RWPE2 (cell line): ENCODE measurements around the gene MSL1.

Experiments
- ATAC-seq: fragments of 200-7000 bp; cut with Tn5 transposase; 3 replicates; pipeline ENCODE4 v1.9.1; 2021; ENCODE audit warnings: low read depth
- DNase-seq: peaks from one replicate; pipeline ENCODE4 v3.0.0-alpha.2; 2020; ENCODE audit warnings: low spot score
- H3K27ac ChIP-seq: fragments of 450-650 bp; 2 replicates; pipeline ENCODE4 v1.5.1; 2017; ENCODE audit warnings: mild to moderate bottlenecking; ENCODE audit not compliant: poor library complexity, severe bottlenecking
- H3K27me3 ChIP-seq: fragments of 250-450 bp; sonication (Bioruptor Pico); 2 replicates; pipeline ENCODE4 v1.5.1; 2021; ENCODE audit warnings: mild to moderate bottlenecking, moderate library complexity; ENCODE audit not compliant: insufficient read depth, poor library complexity, severe bottlenecking
- H3K36me3 ChIP-seq: fragments of 250-450 bp; sonication (Bioruptor Pico); 2 replicates; pipeline ENCODE4 v1.5.1; 2020; ENCODE audit warnings: low read depth, mild to moderate bottlenecking, moderate library complexity
- H3K4me1 ChIP-seq: fragments of 250-450 bp; sonication (Bioruptor Pico); 2 replicates; pipeline ENCODE4 v1.5.1; 2021; ENCODE audit warnings: mild to moderate bottlenecking, moderate library complexity; ENCODE audit not compliant: insufficient read depth, poor library complexity, severe bottlenecking
- H3K4me3 ChIP-seq: fragments of 250-450 bp; sonication (Bioruptor Pico); 2 replicates; pipeline ENCODE4 v1.5.1; 2021; ENCODE audit warnings: mild to moderate bottlenecking, moderate library complexity; ENCODE audit not compliant: severe bottlenecking
- H3K9me3 ChIP-seq: fragments of 250-450 bp; sonication (Bioruptor Pico); 2 replicates; pipeline ENCODE4 v1.5.1; 2021; ENCODE audit warnings: mild to moderate bottlenecking, moderate library complexity; ENCODE audit not compliant: severe bottlenecking
- TF ChIP-seq, protein P1 (sequence below): fragments of 450-650 bp; IDR thresholded peaks from one replicate; pipeline ENCODE4 v1.5.1; 2017; ENCODE audit warnings: mild to moderate bottlenecking, moderate library complexity; ENCODE audit not compliant: poor library complexity, severe bottlenecking

The MSL1 gene

DNA sequence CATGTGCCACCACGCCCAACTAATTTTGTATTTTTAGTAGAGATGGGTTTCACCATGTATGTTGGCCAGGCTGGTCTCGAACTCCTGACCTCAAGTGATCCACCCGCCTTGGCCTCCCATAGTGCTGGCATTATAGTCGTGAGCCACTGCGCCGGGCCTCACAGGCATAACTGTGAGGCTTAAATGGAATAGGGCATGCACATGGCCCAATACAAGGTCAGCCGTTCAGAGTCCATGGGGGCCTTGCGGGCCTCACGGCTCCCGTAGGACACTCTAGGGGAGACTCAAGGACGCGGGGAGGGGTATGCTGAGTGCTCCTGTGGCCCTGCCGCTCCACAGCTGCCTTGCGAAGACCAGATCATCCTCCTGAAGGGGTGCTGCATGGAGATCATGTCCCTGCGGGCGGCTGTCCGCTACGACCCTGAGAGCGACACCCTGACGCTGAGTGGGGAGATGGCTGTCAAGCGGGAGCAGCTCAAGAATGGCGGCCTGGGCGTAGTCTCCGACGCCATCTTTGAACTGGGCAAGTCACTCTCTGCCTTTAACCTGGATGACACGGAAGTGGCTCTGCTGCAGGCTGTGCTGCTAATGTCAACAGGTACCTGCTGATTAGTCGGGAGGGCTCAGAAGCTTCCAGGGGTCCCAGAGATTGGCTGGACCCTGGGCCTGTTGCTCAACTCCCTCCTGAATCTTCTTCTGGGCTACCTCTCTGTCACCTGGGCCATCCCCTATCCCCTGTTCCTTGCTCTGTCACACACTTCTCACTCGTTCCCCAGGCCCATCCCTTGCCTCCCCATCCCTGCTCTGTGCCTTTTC, 33.7 kb upstream of the MSL1 start:
- no peaks in the 10 kb centered on the region for H3K4me1 ChIP-seq
- TF ChIP-seq, protein P1, sequence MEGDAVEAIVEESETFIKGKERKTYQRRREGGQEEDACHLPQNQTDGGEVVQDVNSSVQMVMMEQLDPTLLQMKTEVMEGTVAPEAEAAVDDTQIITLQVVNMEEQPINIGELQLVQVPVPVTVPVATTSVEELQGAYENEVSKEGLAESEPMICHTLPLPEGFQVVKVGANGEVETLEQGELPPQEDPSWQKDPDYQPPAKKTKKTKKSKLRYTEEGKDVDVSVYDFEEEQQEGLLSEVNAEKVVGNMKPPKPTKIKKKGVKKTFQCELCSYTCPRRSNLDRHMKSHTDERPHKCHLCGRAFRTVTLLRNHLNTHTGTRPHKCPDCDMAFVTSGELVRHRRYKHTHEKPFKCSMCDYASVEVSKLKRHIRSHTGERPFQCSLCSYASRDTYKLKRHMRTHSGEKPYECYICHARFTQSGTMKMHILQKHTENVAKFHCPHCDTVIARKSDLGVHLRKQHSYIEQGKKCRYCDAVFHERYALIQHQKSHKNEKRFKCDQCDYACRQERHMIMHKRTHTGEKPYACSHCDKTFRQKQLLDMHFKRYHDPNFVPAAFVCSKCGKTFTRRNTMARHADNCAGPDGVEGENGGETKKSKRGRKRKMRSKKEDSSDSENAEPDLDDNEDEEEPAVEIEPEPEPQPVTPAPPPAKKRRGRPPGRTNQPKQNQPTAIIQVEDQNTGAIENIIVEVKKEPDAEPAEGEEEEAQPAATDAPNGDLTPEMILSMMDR: no peak
- no peak overlapping the region for H3K4me3 ChIP-seq
- H3K36me3 ChIP-seq: peaks cover 22% of the 10 kb centered on the region
- H3K27ac ChIP-seq: no peak overlapping the region
- ATAC-seq (no peak), DNase-seq (no peak)
- H3K27me3 ChIP-seq: no peaks in the 10 kb centered on the region
- H3K9me3 ChIP-seq: no peaks in the 10 kb centered on the region

DNA sequence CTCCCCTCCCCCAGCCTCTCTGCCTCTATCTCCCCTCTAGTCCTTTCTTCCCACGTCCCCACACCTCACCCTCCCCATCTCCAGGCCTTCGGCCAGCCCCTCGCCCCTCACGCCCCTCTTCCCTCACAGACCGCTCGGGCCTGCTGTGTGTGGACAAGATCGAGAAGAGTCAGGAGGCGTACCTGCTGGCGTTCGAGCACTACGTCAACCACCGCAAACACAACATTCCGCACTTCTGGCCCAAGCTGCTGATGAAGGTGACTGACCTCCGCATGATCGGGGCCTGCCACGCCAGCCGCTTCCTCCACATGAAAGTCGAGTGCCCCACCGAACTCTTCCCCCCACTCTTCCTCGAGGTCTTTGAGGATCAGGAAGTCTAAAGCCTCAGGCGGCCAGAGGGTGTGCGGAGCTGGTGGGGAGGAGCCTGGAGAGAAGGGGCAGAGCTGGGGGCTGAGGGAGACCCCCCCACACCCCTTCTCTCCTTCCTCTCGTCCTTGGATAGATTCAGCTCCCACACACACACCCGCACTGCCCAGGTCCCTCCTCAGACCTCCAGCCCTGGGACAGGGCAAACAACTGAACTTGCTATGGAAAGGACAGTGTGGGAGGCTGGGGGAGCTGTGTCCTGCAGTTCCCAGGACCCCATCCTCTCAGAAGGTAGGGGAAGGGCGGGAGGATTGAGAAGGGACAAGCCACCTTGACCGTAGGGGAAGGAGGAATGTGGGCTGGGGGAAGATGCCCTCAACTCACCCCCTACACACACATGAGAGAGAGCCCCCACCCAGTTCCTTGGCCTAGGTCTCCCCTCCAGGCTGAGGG, 32.5 kb upstream of the MSL1 start:
- TF ChIP-seq, protein P1: no peak
- ATAC-seq (no peak), DNase-seq (no peak)
- Histone ChIP-seq H3K27me3 (no peaks in the 10 kb centered on the region), H3K9me3 (no peaks in the 10 kb centered on the region), H3K4me1 (no peaks in the 10 kb centered on the region), H3K27ac (no peak overlapping the region), H3K4me3 (no peak overlapping the region), H3K36me3 (peaks cover 34% of the 10 kb centered on the region)

DNA sequence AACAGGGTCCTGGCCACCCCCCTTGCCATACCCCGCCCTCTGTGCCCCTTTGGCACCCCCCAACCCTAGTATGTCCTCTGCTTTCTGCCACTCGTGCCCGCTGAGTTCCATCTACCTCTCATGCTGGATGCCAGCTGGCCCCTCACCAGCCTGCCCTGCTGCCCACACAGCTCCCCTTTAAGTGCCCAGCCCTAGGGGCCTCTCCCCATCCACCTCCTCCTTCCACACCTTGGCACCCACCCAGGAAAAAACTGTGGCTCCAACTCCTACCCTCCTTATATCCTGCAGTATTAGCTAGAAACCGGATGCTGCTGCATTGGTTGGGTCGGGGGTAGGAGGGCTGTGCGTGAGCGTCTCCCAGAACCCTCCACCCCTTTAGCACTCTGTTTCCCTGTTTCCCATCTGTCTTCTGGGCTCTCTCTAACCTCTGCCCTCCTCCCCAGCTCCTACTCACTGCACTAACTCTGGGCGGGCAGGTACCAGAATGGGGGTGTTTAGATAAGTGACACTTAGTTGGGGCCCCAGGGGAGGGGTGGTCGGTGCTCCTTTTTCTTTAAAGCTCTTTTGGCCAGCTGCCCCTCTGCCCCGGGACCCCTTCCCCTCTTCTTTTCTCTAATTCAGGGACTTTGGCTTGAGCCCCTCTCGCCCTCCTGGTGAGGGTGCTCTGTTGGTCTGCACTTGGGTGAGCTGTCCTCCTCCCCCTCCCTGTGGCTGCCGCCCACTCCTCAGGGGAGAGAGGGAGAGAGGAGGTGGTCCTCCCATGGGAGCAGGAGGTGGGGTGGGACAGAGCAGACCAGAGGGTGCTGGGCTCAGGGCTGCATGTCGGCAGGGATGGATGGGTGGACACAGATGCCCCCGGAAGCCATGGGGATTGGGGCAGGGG, 31.3 kb upstream of the MSL1 start:
- no peak overlapping the region for H3K27ac ChIP-seq
- peaks cover 46% of the 10 kb centered on the region for H3K36me3 ChIP-seq
- no peak for DNase-seq
- no peaks in the 10 kb centered on the region for H3K4me1 ChIP-seq
- H3K27me3 ChIP-seq: no peaks in the 10 kb centered on the region
- no peak for ATAC-seq
- TF ChIP-seq, protein P1: no peak
- H3K4me3 ChIP-seq: no peak overlapping the region
- H3K9me3 ChIP-seq: no peaks in the 10 kb centered on the region

DNA sequence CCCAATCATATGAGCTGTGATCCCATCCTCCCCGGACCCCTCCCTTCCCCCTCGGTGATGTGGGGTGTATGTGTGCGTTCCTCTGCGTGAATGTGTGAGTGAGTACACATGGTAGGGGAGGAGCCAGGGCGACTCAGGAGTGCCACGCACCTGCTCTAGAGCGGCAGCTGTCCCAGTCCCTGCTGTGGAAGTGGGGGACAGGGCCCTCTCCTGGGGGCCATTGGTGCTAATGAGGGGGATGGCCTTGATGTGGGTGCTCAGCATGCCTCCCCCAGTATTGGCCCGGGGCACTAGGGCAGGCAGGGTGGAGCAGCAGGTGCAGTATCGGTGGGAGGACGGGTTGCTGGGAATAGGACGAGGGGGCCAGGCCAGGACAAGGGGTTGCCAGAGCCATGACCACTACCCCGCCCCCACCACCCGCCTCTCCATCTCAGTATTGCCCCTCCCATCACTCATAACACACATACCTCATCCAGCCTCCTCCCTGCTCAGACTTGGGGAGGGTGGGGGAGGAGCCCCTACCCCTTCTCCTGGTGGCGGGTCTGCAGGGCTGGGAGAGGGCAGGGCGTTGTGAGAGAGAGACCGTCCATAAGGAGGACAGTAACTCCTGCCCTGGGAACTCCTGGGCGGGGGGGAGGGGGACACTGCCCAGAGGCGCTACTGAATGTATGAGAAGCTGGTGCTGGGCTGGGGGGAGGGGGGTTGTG, 29.9 kb upstream of the MSL1 start:
- Histone ChIP-seq H3K4me1 (no peaks in the 10 kb centered on the region), H3K27ac (no peak overlapping the region), H3K4me3 (no peak overlapping the region), H3K36me3 (peaks cover 47% of the 10 kb centered on the region), H3K27me3 (no peaks in the 10 kb centered on the region), H3K9me3 (no peaks in the 10 kb centered on the region)
- TF ChIP-seq, protein P1: no peak
- ATAC-seq: no peak
- no peak for DNase-seq
